Activated CD8-positive, alpha-beta memory T cell treated with anti-CD3 and anti-CD28 coated beads for 4 hours (primary cell): Measurements from ENCODE around the gene CCDC157.

ENCODE experiments used
- DNase-seq, 2 donors: peaks; one replicate each; pipeline ENCODE4 v3.0.0-alpha.2; 2020; ENCODE audit warnings: low read depth in 2 of 2

CCDC157 gene

GRCh38 chr22:30413745-30414524 lies 57.1 kb downstream of the CCDC157 start:
- DNase-seq = no peak

GRCh38 chr22:30414525-30415047 lies 57.8 kb downstream of the CCDC157 start:
- DNase-seq = no peak

- DNase-seq = no peak
These were observed 59.6 kb downstream of the CCDC157 start for GRCh38 chr22:30416403-30416802.

- no peak for DNase-seq
These were observed 60.0 kb downstream of the CCDC157 start for GRCh38 chr22:30416837-30417236.

- no peak for DNase-seq
These were observed 63.7 kb downstream of the CCDC157 start for GRCh38 chr22:30420347-30421125.

GRCh38 chr22:30421695-30422480 lies 65.1 kb downstream of the CCDC157 start:
- DNase-seq = no peak

- no peak for DNase-seq
These were observed 65.9 kb downstream of the CCDC157 start for GRCh38 chr22:30422481-30423300.

GRCh38 chr22:30423301-30423958 lies 66.6 kb downstream of the CCDC157 start:
- DNase-seq = no peak

- peak; percentile 96 to 97 for DNase-seq
These were observed 67.2 kb downstream of the CCDC157 start for GRCh38 chr22:30423959-30424533.

- DNase-seq = no peak
These were observed 67.9 kb downstream of the CCDC157 start for GRCh38 chr22:30424534-30425326.

- DNase-seq = no peak
These were observed 68.5 kb downstream of the CCDC157 start for GRCh38 chr22:30425327-30425615.

GRCh38 chr22:30425616-30426387 lies 69.0 kb downstream of the CCDC157 start, which contains the start of gene MTFP1:
TSS of gene MTFP1 (plus strand) at chr22:30425768. CDS start at chr22:30425880, 112 bp downstream.
- DNase-seq = no peak
